HG02798 (cell line): ENCODE results near the gene FBH1.
"Not testable (repeated sequence)": the region's sequence is repeated elsewhere in the genome, so short reads cannot be mapped to it uniquely, and the experiment has no call there.

Experiments used
- ATAC-seq: cut with Tn5 transposase; IDR thresholded peaks from one replicate; pipeline ENCODE4 v1.9.1; 2021; ENCODE audit warnings: mild to moderate bottlenecking; ENCODE audit not compliant: unreplicated experiment, poor library complexity

FBH1 gene

DNA sequence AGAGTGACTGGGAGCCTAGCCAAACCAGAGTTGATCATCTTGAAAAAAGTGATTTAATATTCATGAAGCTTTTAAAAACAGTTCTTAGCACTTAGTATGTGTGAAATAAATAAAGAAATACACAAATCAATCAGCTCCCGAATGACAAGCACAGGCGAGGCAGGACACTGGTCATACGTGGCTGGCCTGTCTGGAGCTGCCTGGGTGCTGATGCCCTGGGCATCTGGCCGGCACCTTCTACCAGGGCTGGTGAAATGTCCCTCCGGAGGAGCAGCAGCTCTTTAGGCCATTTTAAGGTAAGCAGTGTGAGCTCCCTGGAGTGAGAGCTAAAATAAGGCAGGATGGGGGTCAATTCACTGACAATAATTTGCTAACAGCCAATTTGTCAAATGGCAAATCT is 63.6 kb downstream of the FBH1 start:
- ATAC-seq = no peak

DNA sequence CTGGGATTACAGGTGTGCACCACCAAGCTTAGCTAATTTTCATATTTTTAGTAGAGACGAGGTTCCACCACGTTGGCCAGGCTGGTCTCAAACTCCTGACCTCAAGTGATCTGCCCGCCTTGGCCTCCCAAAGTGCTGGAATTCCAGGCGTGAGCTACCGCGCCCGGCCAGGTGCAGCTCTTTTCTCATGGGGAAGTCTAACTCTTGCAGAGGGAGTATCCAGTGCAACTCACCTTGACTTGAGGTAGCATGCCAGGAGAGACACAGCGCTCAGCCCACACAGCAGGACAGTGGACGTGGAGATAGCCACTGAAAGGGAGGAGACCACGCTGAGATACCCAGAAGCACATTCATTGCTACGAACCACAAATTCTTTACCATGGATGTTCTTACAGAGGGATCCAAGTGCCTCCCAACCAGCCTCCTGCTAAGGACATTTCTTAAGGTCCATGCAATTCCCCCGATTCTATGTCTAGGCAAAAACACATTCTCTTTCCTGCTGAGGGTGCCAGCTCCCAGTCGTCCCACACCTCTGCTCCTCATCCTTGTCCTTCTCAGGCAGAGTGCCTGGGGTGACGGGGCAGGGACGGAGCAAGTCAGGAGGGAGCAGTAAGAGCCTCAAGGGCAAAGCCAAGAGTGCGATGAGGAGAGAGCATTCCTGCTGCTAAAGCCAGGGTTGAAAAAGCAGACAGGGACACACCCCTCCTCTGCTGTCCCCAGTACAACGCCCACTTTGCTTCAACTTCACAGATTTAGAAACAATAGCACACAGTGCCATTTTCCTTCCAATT is 66.3 kb downstream of the FBH1 start:
- no peak for ATAC-seq

DNA sequence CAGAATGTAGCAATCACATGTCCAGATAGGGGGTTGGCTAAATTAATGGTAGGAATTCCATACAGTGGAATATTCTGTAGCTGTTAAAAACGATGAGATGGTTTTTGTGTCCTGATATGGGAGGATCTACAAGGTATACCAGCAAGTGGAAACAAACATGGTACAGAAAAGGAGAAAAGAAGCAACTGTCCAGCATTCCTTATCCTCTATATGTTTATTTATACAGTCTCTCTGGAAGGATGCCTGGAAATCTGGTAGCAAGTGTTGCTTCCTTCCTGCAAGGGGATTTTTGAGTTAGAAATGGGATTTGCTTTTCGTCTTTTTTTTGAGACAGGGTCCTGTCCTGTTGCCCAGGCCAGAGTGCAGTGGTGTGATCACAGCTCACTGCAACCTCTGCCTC is 68.0 kb downstream of the FBH1 start:
- ATAC-seq = no peak

DNA sequence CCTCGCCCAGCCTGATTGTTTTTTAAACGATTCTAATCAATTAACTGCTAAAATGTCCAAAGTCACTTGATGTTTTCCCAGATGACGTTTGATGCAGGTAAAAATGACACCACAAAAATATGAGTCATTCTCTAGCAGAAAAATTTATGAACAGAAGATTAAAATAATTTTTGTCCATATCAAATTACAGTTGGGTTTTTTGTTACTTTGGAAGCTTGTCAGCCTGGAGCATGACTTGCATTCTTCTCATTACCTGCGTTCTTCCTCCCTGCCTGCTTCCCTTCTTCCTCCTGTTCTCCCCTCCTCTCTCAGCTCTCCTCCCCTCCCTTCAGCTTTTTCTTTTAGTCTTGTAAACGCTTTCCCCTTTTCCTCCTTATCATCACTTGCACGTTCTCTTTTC is 68.6 kb downstream of the FBH1 start:
- ATAC-seq = no peak

DNA sequence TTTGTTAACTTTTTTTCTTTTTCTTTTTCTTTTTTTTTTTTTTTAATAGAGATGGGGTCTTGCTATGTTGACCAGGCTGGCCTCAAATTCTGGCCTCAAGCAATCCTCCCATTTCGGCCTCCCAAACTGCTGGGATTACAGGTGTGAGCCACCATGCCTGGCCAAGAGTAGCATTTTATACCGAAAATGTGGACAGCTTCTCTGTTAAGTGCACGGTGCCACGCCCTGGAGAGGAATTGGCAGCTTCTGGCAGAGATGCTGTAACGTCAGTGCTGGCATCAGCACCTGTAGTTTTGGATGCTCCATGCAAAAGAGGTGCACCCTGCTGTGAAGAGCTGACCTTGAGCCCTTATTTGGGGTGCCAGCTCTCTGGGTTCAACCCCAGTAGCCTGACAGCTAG is 69.1 kb downstream of the FBH1 start:
- ATAC-seq = no peak

DNA sequence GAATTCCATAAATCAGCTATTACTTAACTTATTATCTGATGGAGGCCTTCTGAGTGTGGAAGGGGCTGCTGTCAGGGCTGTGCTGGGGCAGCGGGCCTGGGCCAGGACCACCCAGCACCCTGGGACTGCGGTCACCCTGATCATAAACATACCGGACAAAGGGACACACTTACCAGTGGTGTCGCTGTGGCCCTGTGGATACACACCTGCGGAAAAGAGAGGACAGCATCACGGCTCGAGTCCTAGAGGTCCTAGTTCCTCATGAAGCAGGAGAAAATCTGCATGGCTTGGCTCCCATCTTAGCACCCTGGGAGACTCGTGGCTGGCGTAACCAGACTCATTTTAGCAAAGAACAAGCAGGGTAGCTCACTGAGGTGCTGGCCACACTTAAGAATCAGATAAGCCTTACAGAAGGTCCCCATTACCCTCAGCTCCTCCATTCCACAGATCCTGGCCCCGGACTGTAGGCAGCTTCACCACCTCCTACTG is 69.6 kb downstream of the FBH1 start:
- no peak for ATAC-seq

DNA sequence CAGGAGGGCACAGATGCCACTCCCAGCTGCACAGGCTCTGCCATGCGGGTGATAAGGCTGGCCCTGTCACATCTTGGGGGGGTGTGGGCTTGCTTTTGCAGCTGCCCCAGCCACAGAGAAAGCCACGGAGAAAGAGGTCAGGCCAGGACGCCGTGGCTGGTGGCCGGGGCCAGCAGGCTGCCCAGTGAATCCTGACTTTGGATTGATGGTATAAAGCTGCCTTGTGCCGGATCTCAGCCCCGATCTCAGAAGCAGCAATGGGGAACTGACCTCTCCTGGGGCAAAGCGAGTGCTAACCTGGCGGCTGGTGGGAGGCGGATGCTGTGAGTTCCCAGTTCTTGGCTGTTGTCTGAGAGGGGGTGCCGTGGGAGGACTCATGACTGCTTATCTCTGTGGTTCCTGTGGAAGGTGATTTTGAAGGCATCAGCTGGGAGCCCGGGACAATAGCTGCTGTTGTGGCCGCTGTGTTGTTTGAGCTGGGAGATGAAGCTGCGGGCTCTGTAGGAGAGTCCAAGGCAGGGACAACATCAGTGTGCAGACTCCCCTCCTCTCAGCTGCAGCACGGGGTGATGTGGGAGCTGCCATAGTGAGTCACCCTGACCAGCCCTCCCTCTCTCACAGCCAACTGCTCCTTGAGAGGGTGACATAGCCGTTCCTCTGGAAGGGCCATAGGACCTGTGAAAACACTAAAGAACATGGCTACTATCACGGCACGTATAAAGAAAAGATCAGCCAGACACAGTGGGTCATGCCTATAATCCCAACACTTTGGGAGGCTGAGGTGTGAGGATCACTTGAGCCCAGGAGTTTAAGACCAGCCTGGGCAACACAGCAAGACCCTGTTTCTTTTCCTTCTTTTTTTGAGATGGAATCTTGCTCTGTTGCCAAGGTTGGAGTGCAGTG is 70.3 kb downstream of the FBH1 start:
- no peak for ATAC-seq

DNA sequence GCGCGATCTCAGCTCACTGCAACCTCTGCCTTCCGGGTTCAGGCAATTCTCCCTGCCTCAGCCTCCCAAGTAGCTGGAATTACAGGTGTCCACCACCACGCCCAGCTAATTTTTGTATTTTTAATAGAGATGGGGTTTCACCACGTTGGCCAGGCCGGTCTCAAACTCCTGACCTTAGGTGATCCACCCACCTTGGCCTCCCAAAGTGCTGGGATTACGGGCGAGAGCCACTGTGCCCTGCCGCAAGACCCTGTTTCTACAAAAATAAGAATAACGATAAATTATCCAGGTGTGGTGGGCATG is 70.9 kb downstream of the FBH1 start:
- ATAC-seq = not testable (repeated sequence)

DNA sequence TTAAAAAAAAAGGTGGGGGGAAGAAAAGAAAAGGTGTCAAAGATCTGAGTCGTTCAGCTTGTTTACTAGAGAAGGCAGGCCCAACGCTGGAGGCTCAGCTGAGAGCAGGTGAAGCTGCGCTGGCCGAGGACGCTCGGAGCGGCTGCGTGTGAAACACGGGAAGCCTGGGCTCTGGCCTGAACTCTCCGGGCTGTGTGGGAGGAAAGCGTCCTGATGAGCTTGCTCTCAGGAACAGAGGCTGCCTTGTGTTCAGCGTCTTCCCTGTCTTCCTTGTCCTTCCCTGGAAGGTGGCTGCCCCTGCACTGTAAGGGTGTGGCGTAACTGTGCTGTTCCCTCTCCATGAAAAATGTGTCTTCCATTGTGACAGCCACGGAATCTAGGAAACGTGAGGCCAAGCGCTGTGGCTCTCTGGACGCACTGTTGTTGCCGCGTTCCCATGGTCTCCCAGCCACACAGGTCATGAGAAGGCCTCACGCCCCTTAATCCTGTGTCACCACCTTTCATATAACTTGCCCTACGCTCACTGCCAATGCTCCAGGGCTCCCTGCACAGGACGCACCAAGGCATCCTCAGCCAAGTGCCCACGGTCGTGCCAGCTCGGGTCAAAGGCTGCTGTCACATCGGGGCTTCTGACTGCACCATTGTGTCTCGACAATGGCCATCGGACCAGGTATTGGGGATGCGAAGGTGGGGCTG is 71.5 kb downstream of the FBH1 start:
- ATAC-seq = no peak

DNA sequence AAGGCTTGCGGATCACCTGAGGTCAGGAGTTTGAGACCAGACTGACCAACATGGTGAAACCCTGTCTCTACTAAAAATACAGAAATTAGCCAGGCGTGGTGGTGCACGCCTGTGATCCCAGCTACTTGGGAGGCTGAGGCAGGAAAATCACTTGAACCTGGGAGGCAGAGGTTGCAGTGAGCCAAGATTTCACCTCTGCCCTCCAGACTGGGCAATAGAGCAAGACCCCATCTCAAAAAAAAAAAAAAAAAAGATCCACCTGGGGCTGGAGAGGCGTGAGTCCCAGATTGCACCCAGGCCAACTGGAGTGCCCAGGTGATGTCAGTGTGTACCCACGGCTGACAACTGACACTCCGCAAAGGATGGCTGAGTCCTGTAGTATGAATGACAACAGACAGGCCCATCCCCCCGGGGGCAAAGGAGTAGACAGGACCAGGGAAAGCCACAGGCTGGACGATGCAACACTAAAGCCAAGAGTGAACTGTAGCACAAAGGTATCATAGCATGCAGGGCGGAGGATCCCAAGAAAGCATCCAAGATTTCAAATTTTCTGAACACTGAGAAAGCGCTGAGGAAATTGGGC is 72.4 kb downstream of the FBH1 start:
- not testable (repeated sequence) for ATAC-seq

DNA sequence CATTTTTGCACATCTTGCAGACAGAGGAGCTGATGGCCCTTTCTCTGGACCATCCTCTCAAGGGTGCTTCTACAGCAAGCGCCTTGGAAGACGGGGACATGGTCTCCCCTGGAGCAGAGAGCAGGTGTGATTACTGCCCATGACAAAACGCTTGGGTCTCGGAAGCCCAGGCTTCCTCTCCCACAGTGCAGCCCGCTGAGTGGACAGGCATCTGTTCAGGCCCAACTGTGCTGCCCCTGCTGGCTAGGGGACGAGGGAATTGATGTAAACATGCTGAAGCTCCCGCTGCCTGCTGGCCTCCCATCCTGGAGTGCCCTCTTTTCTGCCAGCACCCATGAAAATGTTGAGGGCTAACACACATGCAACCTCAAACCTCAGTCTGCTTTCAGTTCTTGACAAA is 73.0 kb downstream of the FBH1 start:
- ATAC-seq = no peak

DNA sequence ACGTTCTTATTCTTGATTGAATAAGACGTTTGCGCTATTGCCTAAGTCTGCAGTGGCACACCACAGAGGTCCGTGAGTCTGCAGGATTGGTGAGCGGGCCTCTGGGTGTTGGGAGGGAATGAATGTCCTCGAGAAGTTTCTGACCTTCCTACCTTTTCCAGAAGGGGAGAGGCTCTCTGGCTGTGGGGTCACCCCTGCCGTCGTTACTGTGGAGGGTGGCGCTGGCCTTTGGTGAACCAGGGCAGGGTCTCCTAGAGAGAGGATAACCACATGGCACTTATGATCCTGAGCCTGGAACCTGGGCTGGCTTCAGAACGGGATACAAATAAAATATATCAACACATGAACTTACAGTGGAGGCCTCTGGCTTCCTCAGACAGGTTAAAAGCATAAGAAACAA is 73.5 kb downstream of the FBH1 start:
- ATAC-seq = no peak

DNA sequence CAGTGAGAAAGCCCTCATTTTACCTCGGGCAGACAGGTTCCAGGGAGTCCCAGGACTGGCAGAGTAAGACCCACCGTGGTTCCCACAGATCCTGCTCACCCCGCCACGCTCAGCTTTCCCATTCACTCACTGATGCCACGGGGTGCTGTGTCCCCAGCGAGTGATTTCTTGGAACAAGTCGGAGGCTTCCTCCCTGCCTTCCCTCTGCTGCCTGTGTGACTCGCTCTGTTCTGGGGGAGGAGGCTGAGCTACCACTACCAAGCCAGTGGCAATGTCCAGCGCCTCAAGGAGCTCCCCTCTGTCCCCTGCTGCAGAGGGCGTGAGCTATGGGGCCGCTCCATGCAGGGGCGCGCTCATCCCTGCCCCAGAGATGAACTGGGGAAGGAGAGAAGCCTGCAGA is 74.7 kb downstream of the FBH1 start:
- no peak for ATAC-seq

DNA sequence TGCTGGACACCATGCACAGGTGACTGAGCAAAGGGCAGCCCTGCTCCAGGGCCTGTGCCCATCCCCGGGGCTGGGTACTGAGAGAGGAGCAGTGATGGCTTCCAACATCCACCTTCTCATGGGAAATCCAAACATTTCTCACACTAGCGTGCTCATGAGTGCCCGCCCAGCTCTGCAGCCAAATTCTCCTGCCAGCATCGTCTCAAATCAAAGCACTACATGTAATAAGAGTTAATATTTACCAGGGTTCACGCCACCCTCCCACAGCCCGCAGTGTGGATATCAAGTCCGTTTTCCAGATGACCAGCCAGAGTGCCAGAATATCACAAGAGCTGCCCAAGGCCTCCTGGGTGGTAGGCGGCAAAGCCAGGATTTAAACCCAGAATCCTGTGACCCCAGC is 75.2 kb downstream of the FBH1 start:
- ATAC-seq = no peak

DNA sequence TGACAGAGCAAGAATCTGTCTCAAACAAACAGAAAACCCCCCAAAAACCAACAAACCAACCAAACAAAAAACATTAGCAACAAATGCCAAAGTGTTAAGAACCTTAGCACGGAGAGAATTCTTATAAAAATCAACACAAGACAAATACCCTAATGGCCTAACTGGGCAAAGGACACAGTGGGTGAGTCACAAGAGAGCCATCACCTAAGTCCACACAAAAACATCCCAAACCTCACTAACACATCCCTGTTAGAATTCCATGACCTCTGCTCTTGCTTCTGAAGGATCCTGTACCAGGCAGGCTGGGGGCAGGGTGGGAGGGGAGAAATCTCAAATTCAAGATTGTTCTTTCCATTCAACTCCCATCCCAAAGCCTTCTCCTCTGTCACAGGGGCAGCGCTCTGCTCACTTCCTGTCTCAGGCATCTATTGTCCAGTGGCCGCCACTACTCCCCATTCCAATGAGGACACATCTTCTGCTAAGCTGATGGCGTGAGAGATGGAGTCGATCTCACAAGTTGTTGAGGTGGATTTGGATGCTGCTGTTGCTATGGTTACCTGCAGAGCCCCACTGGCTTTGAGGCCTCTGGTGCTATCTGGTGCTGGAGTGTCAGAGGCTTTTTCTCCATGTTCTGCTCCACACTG is 78.1 kb downstream of the FBH1 start:
- ATAC-seq = no peak

DNA sequence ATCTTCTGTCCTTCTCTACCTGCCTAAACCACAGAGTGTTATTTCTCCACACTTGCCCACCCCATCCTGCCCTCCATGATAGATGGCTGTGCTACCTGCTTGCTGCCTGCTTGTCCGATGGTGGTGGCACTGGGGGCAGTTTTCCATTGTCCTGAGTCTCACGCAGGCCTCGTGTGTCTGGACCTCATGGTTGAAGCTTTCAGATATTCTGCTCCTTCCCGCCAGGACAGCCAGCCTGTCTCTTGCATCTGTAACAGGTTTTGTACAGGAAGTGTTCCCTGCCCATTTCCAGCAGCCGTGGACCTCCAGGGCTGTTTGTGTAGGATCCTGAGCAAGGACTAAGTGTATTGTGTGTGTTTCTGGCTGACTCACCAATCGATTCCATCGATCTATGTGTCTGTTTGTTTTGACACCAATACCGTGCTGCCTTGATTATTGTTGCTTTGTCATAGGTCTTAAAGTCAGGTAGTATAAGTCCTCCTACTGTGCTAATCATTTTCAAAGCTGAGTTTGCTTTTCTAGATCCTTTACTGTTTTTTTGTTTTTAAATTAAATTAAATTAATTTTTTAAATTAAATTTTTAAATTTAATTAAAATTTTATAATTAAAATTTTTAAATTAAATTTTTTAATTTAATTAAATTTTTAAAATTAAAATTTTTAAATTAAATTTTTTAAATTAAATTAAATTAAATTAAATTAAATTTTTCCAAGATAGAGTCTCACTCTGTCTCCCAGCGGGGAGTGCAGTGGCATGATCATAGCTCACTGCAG is 78.8 kb downstream of the FBH1 start:
- no peak for ATAC-seq

DNA sequence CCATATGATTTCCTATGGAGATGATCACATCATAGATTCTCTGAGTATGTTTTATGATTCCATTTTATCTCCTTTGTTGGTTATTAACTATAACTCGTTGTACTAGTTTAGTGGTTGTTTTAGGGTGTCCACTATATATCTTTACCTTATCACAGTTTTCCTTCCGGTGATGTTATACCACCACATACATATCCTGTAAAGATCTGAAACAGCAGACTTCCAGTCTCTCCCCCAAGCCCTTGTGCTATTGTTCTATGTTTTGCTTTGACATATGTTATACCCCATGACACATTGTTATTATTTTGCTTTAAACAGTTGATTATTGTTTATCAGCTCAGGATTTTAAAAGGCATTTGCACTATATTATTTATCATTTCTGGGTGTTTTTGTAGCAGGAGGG is 80.0 kb downstream of the FBH1 start:
- ATAC-seq = no peak

DNA sequence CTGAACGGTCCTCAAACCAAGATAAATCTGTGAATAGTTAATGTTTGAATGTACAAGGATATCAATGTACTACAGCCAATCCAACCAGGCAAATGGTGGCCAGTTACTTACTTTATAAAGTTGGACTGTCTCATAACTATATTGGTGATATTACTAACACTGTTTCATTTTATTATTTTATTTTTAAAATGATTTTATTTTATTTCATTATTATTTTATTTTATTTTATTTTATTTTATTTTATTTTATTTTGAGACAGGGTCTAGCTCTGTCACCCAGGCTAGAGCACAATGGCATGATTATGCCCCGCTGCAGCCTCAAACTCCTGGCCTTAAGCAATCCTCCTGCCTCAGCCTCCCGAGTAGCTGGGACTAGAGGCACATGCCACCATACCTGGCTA is 80.5 kb downstream of the FBH1 start:
- ATAC-seq = no peak

DNA sequence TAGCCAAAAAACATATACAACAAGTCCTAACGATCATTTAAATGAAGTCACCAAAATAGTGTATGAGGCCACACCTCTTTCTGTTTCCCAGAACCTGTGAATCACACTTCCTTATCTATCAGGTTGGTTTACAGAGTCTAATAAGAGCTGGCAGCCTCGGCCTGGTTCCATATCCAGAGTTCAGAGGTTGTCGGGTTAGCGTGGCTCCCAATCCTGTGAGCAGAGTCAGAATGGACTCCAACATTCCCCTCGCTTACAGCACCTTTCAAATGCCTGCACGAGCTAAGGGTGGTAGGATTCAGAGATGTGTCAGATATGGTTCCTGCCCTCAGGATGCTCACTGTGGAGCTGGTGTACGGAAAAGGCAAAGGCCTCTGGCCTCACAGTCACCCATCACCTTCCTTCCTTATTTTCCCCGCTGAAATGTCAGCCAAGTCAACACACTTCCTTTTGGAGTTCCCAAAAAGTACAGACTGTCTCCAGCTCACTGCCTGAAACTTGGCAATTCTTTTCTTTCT is 81.3 kb downstream of the FBH1 start:
- ATAC-seq = peak; percentile 39
